Liver (tissue), 3 donors: Measurements from ENCODE around the gene SLC25A21.

Experiments
- ATF3 ChIP-seq: IDR thresholded peaks from 2 replicates; pipeline ENCODE4 v1.6.1; 2016; ENCODE audit warnings: antibody characterized with exemption
- CTCF ChIP-seq: fragments of 150-350 bp; IDR thresholded peaks from 2 replicates; pipeline ENCODE4 v1.5.1; 2017; ENCODE audit warnings: improper control_type of control experiment, low read depth, low read length; ENCODE audit not compliant: missing input control
- HNF4G ChIP-seq: IDR thresholded peaks from 2 replicates; pipeline ENCODE4 v1.6.1; 2016; ENCODE audit warnings: antibody characterized with exemption
- MAX ChIP-seq: IDR thresholded peaks from 2 replicates; pipeline ENCODE4 v1.6.1; 2016; ENCODE audit warnings: antibody characterized with exemption
- SP1 ChIP-seq: IDR thresholded peaks from 2 replicates; pipeline ENCODE4 v1.6.1; 2018; ENCODE audit warnings: antibody characterized with exemption, mild to moderate bottlenecking
- YY1 ChIP-seq: IDR thresholded peaks from 2 replicates; pipeline ENCODE4 v1.6.1; 2016; ENCODE audit warnings: antibody characterized with exemption, mild to moderate bottlenecking
- ZBTB33 ChIP-seq: IDR thresholded peaks from 2 replicates; pipeline ENCODE4 v1.6.1; 2016; ENCODE audit warnings: antibody characterized with exemption
- donor health status: healthy.
- donor health status: healthy.

GRCh38 chr14:36974985-36975384, 197.4 kb downstream of the SLC25A21 start:
- TF ChIP-seq YY1 (no peak), CTCF (no peak), ZBTB33 (no peak), MAX (no peak), ATF3 (no peak), SP1 (no peak), HNF4G (no peak)
